Hematopoietic multipotent progenitor cell treated with erythropoietin and hydrocortisone succinate and interleukin-3 and kit ligand, for 6 days (in vitro differentiated cells): ENCODE results near the gene HPRT1.

Source experiments
- DNase-seq: peaks from one replicate; pipeline ENCODE4 v3.0.0-alpha.2; 2015

HPRT1 gene

GRCh38 chrX:134478374-134478773 lies 18.4 kb downstream of the HPRT1 start:
- no peak for DNase-seq

GRCh38 chrX:134480061-134480460 lies 20.1 kb downstream of the HPRT1 start:
- DNase-seq, result no peak

- no peak for DNase-seq
Observed at GRCh38 chrX:134481339-134481738, 21.4 kb downstream of the HPRT1 start.

- DNase-seq, result peak; percentile 41
Observed at GRCh38 chrX:134482371-134482770, 22.4 kb downstream of the HPRT1 start.

- peak; percentile 45 for DNase-seq
Observed at GRCh38 chrX:134484039-134484438, 24.1 kb downstream of the HPRT1 start.

- DNase-seq, result no peak
Observed at GRCh38 chrX:134501941-134502340, 42.0 kb downstream of the HPRT1 start.

- DNase-seq, result no peak
Observed at GRCh38 chrX:134502686-134503085, 42.7 kb downstream of the HPRT1 start.

- DNase-seq, result no peak
Observed at GRCh38 chrX:134512566-134512965, 52.6 kb downstream of the HPRT1 start.

- no peak for DNase-seq
Observed at GRCh38 chrX:134513091-134513490, 53.1 kb downstream of the HPRT1 start.

GRCh38 chrX:134520860-134521390 lies 61.0 kb downstream of the HPRT1 start:
- DNase-seq, result peak; percentile 74

GRCh38 chrX:134524181-134524580 lies 64.2 kb downstream of the HPRT1 start:
- no peak for DNase-seq

- no peak for DNase-seq
Observed at GRCh38 chrX:134525086-134525792, 65.3 kb downstream of the HPRT1 start.

- no peak for DNase-seq
Observed at GRCh38 chrX:134526399-134526798, 66.4 kb downstream of the HPRT1 start.

GRCh38 chrX:134528960-134529359 lies 69.0 kb downstream of the HPRT1 start:
- no peak for DNase-seq

- DNase-seq, result no peak
Observed at GRCh38 chrX:134529481-134529880, 69.5 kb downstream of the HPRT1 start.

- no peak for DNase-seq
Observed at GRCh38 chrX:134530845-134531244, 70.9 kb downstream of the HPRT1 start.

GRCh38 chrX:134533352-134533751 lies 73.4 kb downstream of the HPRT1 start:
- no peak for DNase-seq

GRCh38 chrX:134533952-134534351 lies 74.0 kb downstream of the HPRT1 start:
- no peak for DNase-seq

- DNase-seq, result no peak
Observed at GRCh38 chrX:134537179-134537955, 77.4 kb downstream of the HPRT1 start.

- no peak for DNase-seq
Observed at GRCh38 chrX:134538316-134538715, 78.4 kb downstream of the HPRT1 start.

GRCh38 chrX:134541906-134542305 lies 81.9 kb downstream of the HPRT1 start:
- no peak for DNase-seq

GRCh38 chrX:134542485-134542884 lies 82.5 kb downstream of the HPRT1 start:
- DNase-seq, result peak; percentile 56

GRCh38 chrX:134543288-134543687 lies 83.3 kb downstream of the HPRT1 start:
- DNase-seq, result no peak

GRCh38 chrX:134544135-134544512 lies 84.2 kb downstream of the HPRT1 start:
- DNase-seq, result no peak
